GM23248 (cell line): ENCODE data around the gene SNX27.

ENCODE experiments used
- EZH2 ChIP-seq: fragments of 200-600 bp; sonication (generic); IDR thresholded peaks from 2 replicates; pipeline ENCODE4 v1.6.1; 2018; ENCODE audit warnings: antibody characterized with exemption, mild to moderate bottlenecking; ENCODE audit not compliant: insufficient read depth, poor library complexity, severe bottlenecking
- EZH2phosphoT487 ChIP-seq: fragments of 200-600 bp; sonication (generic); IDR thresholded peaks from 2 replicates; pipeline ENCODE4 v1.6.1; 2018; ENCODE audit warnings: antibody characterized with exemption, moderate library complexity, mild to moderate bottlenecking, low read depth; ENCODE audit not compliant: insufficient read depth

- TF ChIP-seq EZH2: no peak
- TF ChIP-seq EZH2phosphoT487: no peak
Observed at GRCh38 chr1:151729966-151730291, 118.1 kb downstream of the SNX27 start.
